ENCODE measurements around the gene FAR1. TPM values are rescaled to one million over a fixed set of nuclear protein-coding genes. Genes with fewer than 3 reads are reported as not detected.
"Not testable (repeated sequence)": the region's sequence is repeated elsewhere in the genome, so short reads cannot be mapped to it uniquely, and the experiment has no call there.

The FAR1 gene
- total RNA-seq, 2 donors from 2014 or later, result 16.7 to 22.7 TPM

DNA sequence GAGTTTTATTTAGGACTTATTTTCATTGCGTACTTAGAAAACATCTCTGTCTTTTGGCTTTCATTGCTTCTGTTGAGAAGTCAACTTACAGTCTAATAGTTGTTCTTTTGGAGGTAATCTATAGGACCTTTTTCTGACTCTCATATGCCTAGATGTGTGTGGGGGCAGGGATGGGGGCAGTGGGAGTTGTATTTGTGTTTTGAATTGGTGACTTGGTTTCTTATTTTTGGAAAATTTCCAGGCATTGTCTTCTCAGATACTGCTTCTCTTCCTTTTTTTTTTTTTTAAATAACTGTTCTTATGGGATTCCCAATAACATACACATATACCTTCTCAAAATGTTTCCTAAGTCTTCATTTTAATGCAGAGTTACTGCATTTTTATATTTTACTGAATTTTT lies 58.0 kb downstream of the FAR1 start:
- DNase-seq (ENCODE audit: low spot score), result no peak
- H3K36me3 ChIP-seq, result peaks cover 32% of the 10 kb centered on the region

DNA sequence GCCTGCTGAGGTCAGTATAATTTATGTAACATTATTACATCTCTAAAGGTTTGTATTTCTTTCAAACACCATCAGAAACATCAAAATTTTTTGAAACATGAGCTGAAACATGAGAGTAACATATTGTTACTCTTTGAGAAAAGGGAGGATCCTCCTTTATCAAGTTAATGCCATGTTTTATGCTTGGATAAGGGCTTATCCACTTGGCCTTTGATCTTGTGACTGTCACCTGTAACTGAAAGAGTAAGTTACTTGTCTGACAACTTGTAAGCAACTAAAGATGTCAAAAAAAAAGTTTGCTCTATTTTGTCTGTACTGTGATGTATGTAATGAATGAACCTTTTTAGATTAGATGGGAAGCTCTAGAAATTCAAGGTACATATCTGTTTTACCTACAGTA lies 59.6 kb downstream of the FAR1 start:
- no peak overlapping the region for H3K27ac ChIP-seq
- H3K27me3 ChIP-seq, result no peaks in the 10 kb centered on the region
- H3K9me3 ChIP-seq, result no peaks in the 10 kb centered on the region
- no peak for DNase-seq (ENCODE audit: low spot score)
- no peaks in the 10 kb centered on the region for H3K4me1 ChIP-seq
- H3K4me3 ChIP-seq, result no peak overlapping the region
- no peak for TF ChIP-seq CTCF (IDR thresholded peaks at IDR 0.05)
- H3K36me3 ChIP-seq, result peaks cover 24% of the 10 kb centered on the region

More for the DNA sequence above, 58.0 kb downstream of the FAR1 start:
- Histone ChIP-seq H3K4me3 (no peak overlapping the region), H3K27me3 (no peaks in the 10 kb centered on the region), H3K4me1 (no peaks in the 10 kb centered on the region), H3K9me3 (no peaks in the 10 kb centered on the region), H3K27ac (no peak overlapping the region)
- no peak for TF ChIP-seq CTCF (IDR thresholded peaks at IDR 0.05)

DNA sequence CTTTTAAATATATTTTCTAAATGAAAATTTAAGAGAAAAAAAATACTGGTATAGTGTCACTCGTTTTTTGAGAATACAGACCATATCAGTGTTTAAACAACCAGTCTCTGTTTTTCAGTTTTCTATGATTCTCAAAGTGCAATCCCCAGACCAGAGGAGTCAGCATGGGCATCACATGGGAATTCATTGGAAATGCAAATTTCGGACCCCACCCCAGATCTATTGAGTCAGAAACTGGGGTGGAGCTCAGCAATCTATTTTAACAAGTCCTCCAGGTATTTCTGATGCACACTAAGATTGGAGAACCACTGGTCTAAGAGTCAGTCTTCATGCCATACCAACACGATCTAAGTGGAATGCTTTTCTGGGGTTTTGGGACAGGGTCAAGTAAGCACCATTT lies 66.1 kb downstream of the FAR1 start:
- Histone ChIP-seq H3K4me3 (no peak overlapping the region), H3K27ac (no peak overlapping the region), H3K4me1 (no peaks in the 10 kb centered on the region), H3K36me3 (no peaks in the 10 kb centered on the region), H3K9me3 (no peaks in the 10 kb centered on the region), H3K27me3 (no peaks in the 10 kb centered on the region)
- no peak for DNase-seq (ENCODE audit: low spot score)
- no peak for TF ChIP-seq CTCF (IDR thresholded peaks at IDR 0.05)

DNA sequence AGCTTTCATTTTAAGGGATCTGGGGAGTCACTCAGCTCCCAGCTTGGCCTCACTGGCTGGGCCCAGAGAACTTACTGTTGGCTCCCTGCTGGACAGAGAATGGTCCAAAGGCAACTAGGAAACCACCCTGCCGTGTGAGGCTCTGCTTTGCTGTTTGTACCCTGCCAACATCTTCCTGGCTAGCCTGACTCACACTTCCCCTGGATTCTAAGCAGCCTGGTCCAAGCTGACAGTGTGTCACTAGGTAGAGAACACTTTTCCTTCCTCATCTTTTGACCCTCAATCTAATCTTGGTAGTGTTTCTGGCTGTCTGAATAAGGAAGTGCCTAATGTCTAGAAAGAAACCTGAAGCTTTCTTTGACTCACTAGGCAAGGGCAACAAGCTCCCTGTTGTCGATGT lies 76.7 kb downstream of the FAR1 start:
- Histone ChIP-seq H3K4me1 (no peaks in the 10 kb centered on the region), H3K4me3 (no peak overlapping the region), H3K27me3 (no peaks in the 10 kb centered on the region), H3K36me3 (no peaks in the 10 kb centered on the region), H3K9me3 (no peaks in the 10 kb centered on the region), H3K27ac (no peak overlapping the region)
- no peak for DNase-seq (ENCODE audit: low spot score)
- no peak for TF ChIP-seq CTCF (IDR thresholded peaks at IDR 0.05)

DNA sequence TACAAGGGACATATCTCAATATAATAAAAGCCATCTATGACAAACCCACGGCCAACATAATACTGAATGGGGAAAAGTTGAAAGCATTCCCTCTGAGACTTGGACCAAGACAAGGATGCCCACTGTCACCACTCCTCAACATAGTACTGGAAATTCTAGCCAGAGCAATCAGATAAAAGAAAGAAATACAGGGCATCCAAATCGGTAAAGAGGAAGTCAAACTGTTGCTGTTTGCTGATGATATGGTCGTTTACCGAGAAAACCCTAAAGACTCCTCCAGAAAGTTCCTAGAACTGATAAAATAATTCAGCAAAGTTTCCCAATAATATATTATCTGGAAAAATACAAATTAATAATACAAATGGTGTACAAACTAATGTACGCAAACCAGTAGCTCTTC lies 84.8 kb downstream of the FAR1 start:
- H3K9me3 ChIP-seq; H3K4me3 ChIP-seq; H3K36me3 ChIP-seq; H3K27ac ChIP-seq; DNase-seq (ENCODE audit: low spot score); H3K4me1 ChIP-seq; H3K27me3 ChIP-seq: not testable (repeated sequence)

GRCh38 chr11:13759050-13759449 lies 90.6 kb downstream of the FAR1 start:
- no peak overlapping the region for H3K4me3 ChIP-seq
- TF ChIP-seq CTCF (IDR thresholded peaks at IDR 0.05), result no peak
- H3K27ac ChIP-seq, result no peak overlapping the region
- no peaks in the 10 kb centered on the region for H3K36me3 ChIP-seq
- no peaks in the 10 kb centered on the region for H3K4me1 ChIP-seq
- no peaks in the 10 kb centered on the region for H3K27me3 ChIP-seq
- no peak for DNase-seq (ENCODE audit: low spot score)
- H3K9me3 ChIP-seq, result no peaks in the 10 kb centered on the region

Data from right atrium auricular region (tissue), 2 donors.